ENCODE data around the gene VTI1A.
"Not testable (repeated sequence)": the region's sequence is repeated elsewhere in the genome, so short reads cannot be mapped to it uniquely, and the experiment has no call there.

VTI1A gene

DNA sequence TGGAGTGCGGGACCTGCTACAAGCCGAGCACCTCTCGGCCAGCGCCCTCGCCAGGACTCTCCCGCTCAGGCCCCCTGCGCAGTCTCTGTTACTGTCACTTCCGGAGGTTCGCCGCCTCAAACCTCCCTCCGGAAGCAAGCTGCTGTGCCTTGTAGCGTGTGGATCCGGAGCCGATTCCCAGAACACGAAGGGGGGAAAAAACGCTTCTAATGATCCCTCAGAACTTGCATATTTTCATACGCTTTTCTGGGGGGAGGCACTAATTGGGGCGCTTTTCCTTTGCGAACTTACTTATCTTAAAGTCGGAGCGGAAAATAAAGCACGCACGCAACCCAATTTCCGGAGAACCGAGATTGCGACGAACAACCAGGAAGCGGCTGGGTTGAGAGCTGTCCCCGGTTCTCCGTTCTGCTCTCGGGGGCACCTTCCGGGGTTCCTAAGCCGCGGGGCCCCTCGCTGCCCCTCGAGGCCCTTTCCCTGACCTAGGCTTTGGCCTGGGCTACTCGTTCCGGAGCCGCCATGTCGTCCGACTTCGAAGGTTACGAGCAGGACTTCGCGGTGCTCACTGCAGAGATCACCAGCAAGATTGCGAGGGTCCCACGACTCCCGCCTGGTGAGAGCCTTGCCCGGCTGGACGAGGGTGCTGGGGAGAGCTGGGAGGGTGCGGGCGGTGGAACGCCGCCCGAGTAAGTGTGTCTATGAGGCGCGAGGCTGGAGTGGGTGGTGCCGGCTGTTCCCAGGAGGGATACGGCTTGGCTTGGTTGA lies at the start of gene VTI1A, which contains the start of gene ZDHHC6:
Gene VTI1A, plus strand, starts transcription at position 361 of the 765 bp plus-strand sequence. Its CDS starts 159 bp downstream, at position 520.
Gene ZDHHC6, minus strand, starts transcription at position 60 of the 765 bp plus-strand sequence. CDS start 1,478 bp downstream, outside the sequence.
- DNase-seq = peak; percentile 56

GRCh38 chr10:112397592-112397991 lies 49.4 kb upstream of the VTI1A start:
- no peak for DNase-seq

- DNase-seq = no peak
Observed at GRCh38 chr10:112402917-112403316, 44.1 kb upstream of the VTI1A start.

DNA sequence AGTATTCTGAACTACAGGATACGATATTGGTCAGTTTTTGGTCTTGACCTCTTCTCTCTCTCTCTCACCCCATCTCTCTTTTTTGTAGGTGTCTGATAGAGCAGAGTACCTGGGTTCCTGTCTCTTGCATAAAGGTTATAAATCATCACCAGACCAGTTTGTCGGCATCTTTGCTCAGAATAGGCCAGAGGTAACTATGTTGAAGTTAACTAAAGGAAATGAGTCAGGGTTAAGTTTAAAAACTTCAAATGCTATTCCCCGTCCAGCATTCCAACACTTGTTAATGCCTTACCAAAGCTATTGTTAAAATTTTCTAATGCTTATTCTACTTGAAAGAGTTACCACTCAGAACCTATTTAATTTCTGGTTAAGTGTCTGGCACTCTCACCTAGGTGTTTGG lies 42.4 kb upstream of the VTI1A start:
- no peak for DNase-seq

DNA sequence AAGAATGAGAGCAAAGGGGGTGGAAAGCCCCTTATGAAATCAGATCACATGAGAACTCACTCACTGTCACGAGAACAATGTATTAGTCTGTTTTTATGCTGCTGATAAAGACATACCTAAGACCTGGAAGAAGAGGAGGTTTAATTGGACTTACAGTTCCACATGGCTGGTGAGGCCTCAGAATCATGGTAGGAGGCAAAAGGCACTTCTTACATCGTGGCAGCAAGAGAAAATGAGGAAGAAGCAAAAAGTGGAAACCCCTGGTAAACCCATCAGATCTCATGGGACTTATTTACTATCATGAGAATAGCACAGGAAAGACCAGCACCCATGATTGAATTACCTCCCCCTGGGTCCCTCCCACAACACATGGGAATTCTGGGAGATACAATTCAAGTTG lies 40.2 kb upstream of the VTI1A start:
- DNase-seq = not testable (repeated sequence)

DNA sequence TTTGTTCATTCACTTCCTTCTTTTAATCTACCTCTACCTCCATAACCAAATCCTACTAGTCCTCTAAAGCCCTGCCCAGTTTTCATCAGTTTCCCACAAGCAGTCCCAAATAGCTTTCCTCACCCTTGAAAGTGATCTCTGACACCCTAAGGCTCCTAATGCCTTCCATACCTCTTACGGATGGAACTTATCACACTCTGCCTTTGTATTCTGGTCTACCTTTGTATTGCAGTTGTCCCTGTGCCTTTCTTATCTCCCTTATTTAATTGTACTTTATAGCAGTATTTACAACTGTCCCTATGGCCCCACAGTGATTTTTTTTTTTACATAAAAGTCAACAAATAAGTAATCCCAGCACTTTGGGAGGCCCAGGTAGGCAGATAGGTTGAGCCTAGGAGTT lies 39.3 kb upstream of the VTI1A start:
- no peak for DNase-seq

DNA sequence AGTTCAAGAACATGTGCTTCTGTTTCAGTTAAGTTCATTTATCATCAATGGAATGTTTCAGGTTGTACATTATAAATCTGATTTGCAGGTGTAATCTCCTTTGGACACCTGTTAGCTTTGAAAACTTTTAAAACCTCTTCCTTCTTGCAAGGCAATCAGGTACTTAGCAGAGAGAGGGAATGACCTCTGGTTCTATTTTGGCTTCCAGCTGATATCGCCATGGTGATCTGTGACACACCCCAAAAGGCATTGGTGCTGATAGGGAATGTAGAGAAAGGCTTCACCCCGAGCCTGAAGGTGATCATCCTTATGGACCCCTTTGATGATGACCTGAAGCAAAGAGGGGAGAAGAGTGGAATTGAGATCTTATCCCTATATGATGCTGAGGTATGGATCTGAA lies 37.7 kb upstream of the VTI1A start:
- DNase-seq = no peak

GRCh38 chr10:112409755-112410154 lies 37.3 kb upstream of the VTI1A start:
- no peak for DNase-seq

- DNase-seq = no peak
Observed at GRCh38 chr10:112412696-112413095, 34.3 kb upstream of the VTI1A start.

DNA sequence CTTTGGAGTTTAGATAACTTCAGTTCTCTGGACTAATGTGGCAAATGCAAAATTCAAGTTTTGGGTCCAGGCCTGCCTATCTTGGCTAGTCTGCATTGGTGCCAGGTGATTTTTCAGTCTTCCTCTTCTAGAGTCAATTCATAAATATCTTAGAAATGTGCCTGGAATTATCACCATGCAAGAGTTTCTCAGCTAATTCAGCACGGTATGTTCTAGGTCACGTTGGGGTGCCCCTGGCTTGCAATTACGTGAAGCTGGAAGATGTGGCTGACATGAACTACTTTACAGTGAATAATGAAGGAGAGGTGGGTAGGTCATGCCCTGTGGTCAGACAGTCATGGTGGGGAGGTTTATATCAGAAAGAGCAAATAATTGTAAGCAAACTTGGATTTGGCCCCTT lies 25.3 kb upstream of the VTI1A start:
- no peak for DNase-seq

DNA sequence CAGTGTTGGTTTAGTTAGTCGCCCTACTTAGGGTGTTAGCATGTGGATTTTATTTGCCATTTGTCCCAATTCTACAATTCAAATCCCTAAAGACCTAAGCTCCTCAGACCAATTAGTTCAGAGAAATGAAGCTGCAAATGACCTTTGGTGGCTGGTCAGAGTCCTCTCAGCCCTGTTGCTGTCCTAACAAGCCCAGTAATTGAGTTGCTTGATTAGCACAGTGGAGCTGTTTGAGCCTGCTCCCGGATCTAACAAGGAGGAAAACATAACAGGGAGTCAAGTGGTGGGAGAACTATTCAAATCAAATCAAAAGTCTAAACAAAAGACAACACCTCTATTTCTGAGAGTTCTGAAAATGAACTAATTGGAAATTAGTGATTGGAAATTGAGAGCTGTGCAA lies 22.4 kb upstream of the VTI1A start:
- no peak for DNase-seq

DNA sequence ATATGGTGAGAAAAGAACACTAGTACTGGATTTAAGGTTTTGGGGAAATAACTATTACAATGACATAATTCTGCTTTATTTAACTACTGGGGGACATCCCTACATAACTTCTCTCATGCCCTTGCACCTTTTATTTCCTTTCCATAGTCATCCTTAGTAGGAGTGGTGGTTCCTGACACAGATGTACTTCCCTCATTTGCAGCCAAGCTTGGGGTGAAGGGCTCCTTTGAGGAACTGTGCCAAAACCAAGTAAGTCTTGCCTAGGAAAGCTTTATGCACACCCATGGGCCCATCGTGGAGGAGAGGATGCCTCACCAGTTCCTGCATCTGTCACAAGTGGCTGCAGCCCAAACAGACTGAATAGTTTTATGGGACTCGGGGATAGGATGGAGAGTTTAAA lies 20.9 kb upstream of the VTI1A start:
- no peak for DNase-seq

DNA sequence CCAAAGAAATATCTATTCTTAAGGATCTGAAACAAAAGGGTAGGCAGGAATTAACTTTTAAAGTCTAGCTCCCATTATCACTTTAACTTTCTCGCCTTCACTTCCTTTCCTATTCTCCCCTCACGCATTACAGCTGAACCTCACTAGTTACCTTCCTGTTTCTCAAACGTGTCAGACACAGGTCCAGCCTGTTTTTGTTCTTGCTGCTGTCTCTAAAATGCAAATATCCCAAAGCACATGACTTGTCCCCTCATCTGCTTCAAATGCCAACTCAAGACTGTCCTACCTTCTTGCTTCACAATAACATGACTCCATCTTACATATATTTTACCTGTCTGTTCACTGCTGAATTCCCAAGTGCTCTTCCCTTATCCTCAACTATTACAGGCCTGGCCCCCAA lies 17.9 kb upstream of the VTI1A start:
- no peak for DNase-seq

- DNase-seq = no peak
Observed at GRCh38 chr10:112429654-112430230, 17.3 kb upstream of the VTI1A start.

- no peak for DNase-seq
Observed at GRCh38 chr10:112433136-112433535, 13.9 kb upstream of the VTI1A start.

GRCh38 chr10:112434988-112435619 lies 11.9 kb upstream of the VTI1A start:
- no peak for DNase-seq

GRCh38 chr10:112438356-112438755 lies 8.7 kb upstream of the VTI1A start:
- DNase-seq = no peak

DNA sequence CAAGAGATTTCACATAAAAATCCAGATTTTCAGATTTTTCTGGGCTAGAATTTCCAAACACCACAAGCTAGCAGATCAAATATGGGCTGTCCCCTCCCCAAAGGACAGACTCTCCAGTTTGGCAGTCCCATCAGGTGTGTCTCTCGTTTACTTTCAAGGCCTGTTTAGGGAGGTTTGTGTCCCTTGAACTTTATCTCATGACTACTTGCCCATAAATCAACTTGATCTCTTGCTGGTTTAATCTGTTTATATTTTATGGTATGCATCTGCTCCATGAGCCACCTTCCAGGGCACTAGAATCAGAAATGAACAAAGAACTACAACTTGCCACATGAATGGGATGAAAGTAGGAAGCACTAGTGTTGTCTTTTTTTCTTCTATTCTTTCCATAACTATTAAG lies 5.5 kb upstream of the VTI1A start:
- no peak for DNase-seq

DNA sequence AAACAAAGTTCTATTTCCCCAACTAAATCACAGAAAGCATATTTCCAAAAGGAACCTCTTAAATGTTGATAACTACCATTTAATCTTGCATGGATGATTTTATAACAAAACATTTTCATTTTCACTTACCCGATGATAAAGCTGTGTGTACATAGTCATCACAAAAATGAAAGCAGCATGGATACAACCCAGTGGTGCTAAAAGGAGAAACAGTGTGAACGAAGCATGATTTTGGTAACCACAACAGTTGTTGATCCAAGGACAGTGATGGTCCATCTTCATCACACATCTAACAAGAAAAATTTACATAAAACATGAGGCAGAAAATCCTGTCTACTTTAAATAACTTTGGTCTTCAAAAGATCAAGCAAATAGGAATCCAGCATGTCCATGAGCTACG lies 5.0 kb upstream of the VTI1A start:
- no peak for DNase-seq

GRCh38 chr10:112446055-112446854 lies 760 bp upstream of the VTI1A start:
- no peak for DNase-seq

- no peak for DNase-seq
Observed at GRCh38 chr10:112447620-112447928, 559 bp downstream of the VTI1A start.

GRCh38 chr10:112448888-112449287 lies 1.9 kb downstream of the VTI1A start:
- no peak for DNase-seq
